Activated T-helper 1 cell treated with anti-CD3 and anti-CD28 coated beads, Interleukin-12 subunit alpha, Interleukin-12 subunit beta, Interleukin-2, Interleukin-4 antibody, amounts not matched to agents 30 ng/mL and 10 ng/mL and 1 ng/mL, durations not matched to agents 14 hours and 24 hours and 36 hours (primary cell): ENCODE measurements around the gene AREL1. TPM values are rescaled to one million over a fixed set of nuclear protein-coding genes. Genes with fewer than 3 reads are reported as not detected.
A peak's percentile ranks its signal among the peaks of the same experiment; 100 is the strongest.

ENCODE experiments used
- DNase-seq: peaks from one replicate; pipeline ENCODE4 v3.0.0; 2021; ENCODE audit warnings: low spot score
- H3K27ac Mint-ChIP-seq: one replicate; pipeline ENCODE4 v1.8.0; 2021; ENCODE audit warnings: mild to moderate bottlenecking, mixed read lengths
- H3K27me3 Mint-ChIP-seq: one replicate; pipeline ENCODE4 v1.8.0; 2022; ENCODE audit warnings: mild to moderate bottlenecking, moderate library complexity, mixed read lengths; ENCODE audit not compliant: insufficient read depth
- H3K36me3 Mint-ChIP-seq: one replicate; pipeline ENCODE4 v1.8.0; 2021; ENCODE audit warnings: low read depth, mixed read lengths
- H3K4me1 Mint-ChIP-seq: one replicate; pipeline ENCODE4 v1.8.0; 2021; ENCODE audit warnings: low read depth, mixed read lengths
- H3K4me3 Mint-ChIP-seq: one replicate; pipeline ENCODE4 v1.8.0; 2021; ENCODE audit warnings: mild to moderate bottlenecking, moderate library complexity, mixed read lengths
- H3K9me3 Mint-ChIP-seq: one replicate; pipeline ENCODE4 v1.8.0; 2021; ENCODE audit warnings: mixed read lengths
- intact Hi-C: fragments of 100-400 bp; cut with micrococcal nuclease; formaldehyde crosslinking; loops from one replicate; pipeline ENCODE4 v1.15.1; 2024
- total RNA-seq: library from RNA; stranded (reverse); gene quantifications from 2 replicates; pipeline ENCODE4 v1.2.3, GENCODE V29; 2022

AREL1 gene
- total RNA-seq, 1 donor from 2014 or later: 45.8 TPM

DNA sequence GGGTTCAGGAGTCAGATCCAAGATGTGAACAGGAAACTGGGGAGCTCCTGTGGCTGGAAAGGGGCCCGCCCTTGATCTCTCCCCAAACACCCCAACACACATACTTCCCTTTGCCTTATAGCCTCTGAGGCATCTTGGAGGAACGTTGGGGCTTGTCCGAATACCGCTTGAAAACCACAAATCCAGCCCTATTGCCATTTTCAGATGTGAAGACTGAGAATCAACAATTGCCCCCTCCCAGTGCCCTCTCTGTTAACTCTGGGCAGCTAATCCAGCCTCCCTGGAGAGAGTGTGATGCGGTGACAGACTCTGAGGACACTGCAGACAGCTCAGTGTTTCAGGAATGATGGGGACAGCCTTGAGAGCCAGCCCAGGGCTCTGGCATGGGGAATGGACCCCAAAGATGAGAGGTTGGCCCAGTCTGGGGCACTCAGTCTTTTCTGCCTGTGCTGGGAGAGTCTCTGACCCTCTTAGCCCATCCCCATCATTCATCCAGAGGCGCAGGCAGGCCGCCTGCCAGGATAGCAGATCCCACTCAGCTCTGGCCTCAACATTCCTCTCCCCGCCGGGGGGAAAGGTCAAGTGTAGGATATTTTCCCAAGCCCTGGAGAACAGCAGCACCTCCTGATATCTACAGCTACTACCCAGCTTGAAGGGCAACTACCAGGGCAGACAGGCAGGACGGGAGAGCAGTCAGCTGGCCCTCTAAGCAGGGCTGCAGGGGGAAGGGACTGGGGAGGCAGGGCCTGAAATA, 76.3 kb downstream of the AREL1 start:
- intact Hi-C loops: no loop called here
- Mint-ChIP-seq H3K27ac (no peak overlapping the region), H3K36me3 (no peaks in the 10 kb centered on the region), H3K27me3 (peaks cover 20% of the 10 kb centered on the region), H3K4me1 (no peaks in the 10 kb centered on the region), H3K4me3 (no peak overlapping the region), H3K9me3 (no peaks in the 10 kb centered on the region)
- no peak for DNase-seq

DNA sequence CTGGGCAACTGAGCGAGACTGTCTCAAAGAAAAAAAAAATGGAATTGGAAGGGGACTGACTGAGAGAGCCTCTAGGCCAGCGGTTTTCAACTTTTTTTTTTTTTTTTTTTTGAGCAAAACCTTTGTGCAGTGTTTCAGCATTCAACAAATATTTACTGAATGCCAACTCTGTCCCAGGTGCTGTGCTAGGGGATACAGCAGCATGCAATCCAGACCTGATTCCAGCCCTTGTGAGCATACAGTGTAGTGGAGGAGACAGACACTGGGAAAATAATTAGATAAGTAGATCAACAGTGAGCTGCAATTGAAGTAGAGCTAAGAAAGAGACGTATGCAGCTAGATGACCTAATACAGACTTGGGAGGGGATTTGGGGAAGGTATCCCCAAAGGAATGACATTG, 77.0 kb downstream of the AREL1 start:
- Mint-ChIP-seq H3K4me3 (no peak overlapping the region), H3K4me1 (no peaks in the 10 kb centered on the region), H3K36me3 (no peaks in the 10 kb centered on the region), H3K9me3 (no peaks in the 10 kb centered on the region), H3K27me3 (peaks cover 20% of the 10 kb centered on the region), H3K27ac (no peak overlapping the region)
- no peak for DNase-seq
- intact Hi-C loops: no loop called here

DNA sequence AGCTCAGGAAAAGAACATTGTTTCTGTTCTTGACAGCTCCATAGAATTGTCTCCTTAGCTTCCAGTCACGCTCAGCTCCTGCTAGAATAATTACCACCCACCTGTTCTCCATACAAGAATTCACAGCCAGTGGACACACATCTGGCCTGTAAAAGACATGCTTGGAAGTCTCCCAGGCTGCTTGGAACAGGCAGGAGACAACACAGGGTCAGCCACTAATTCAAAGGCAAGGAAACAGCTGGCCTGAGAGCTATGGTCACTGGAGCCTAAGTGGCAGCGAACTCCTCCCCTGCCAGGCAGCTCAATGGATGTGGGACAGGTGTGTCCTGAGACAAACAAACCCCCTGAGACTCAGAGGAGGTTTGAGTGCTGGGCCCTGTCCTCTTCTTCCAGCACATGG, 77.9 kb downstream of the AREL1 start:
- H3K4me3 Mint-ChIP-seq: no peak overlapping the region
- H3K36me3 Mint-ChIP-seq: no peaks in the 10 kb centered on the region
- no peaks in the 10 kb centered on the region for H3K4me1 Mint-ChIP-seq
- peaks cover 21% of the 10 kb centered on the region for H3K27me3 Mint-ChIP-seq
- intact Hi-C loops: no loop called here
- no peaks in the 10 kb centered on the region for H3K9me3 Mint-ChIP-seq
- DNase-seq: no peak
- H3K27ac Mint-ChIP-seq: no peak overlapping the region

DNA sequence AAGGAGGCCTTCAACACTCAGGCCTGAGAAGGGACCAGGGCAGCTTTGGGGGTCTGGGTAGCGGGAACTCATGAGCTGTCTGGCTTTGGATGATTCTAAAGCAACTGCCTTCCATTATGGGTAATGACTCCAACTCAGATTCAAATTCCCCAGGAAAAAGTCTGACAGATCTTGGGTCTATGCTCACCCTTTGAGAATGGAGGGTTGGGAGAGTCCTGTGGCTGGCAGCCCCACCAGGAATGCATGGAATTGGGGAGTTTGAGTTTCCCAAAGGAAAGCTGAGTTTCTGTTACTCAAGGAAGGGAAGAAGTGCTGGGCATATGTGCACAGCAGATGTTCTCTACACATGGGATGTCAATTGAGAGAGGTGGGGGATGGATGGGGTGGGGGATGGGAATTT, 78.4 kb downstream of the AREL1 start:
- DNase-seq: no peak
- Mint-ChIP-seq H3K27me3 (peaks cover 25% of the 10 kb centered on the region), H3K36me3 (no peaks in the 10 kb centered on the region), H3K9me3 (no peaks in the 10 kb centered on the region), H3K4me3 (no peak overlapping the region), H3K4me1 (no peaks in the 10 kb centered on the region), H3K27ac (no peak overlapping the region)
- intact Hi-C loops: no loop called here

DNA sequence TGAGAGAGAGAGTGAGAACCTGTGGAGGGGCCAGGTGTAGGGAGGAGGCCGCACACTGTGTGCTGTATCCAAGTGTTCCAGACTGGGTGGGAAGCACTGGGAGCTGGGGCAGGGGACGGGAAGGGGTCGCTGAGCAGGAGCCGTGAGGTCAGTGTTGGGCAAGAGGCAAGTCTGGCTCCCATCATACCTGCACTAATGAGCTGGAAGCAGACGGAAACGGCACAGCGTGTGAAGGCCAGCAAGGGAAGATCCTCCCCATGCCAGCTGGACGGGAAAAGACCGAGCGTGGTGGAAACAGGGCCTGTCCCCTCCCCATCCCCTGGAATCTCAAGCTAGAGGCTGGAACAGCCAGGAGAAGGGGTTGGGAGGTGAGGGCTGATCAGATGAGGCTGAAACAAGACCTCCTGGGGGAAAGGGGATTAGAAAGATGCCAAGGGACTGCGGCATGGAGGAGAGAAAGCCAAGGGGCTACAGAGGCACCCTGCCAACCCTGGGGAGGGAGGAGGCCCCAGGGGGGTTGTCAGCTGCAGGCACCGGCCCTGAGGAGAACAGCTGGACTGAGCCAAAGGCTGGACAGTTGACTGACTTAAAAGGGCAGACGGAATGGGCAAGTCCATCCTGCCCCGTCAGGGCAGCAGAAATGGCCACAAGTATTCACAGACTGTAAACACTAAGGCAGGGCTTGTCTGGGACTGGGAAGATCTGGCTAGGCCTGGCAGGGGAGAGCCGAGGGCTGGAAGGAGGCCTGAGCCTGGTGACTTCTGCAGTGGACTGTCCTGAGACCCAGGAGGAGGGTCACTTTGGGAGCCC, 81.8 kb downstream of the AREL1 start:
- Mint-ChIP-seq H3K4me1 (no peaks in the 10 kb centered on the region), H3K9me3 (no peaks in the 10 kb centered on the region), H3K27me3 (peaks cover 28% of the 10 kb centered on the region), H3K4me3 (no peak overlapping the region), H3K36me3 (no peaks in the 10 kb centered on the region), H3K27ac (no peak overlapping the region)
- intact Hi-C loops: no loop called here
- DNase-seq: no peak

DNA sequence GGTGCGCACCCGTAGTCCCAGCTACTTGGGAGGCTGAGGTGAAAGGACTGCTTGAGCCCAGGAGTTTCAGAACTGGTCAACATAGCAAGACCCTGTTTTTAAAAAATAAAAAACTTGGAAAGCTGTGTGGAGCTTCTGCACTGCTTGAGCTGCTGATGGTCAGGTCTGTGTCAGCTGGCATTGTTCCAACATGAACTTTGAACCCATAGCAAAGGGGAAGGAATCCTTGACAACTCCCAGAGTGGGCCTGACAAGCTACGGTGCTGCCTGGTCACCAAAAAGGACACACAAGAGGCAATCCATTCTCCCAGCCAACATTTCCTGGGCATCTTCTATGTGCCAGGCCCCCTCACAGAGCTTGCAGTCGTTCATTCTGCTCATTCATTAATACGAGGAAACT, 84.5 kb downstream of the AREL1 start:
- intact Hi-C loops: no loop called here
- Mint-ChIP-seq H3K4me1 (no peaks in the 10 kb centered on the region), H3K27me3 (peaks cover 30% of the 10 kb centered on the region)

DNA sequence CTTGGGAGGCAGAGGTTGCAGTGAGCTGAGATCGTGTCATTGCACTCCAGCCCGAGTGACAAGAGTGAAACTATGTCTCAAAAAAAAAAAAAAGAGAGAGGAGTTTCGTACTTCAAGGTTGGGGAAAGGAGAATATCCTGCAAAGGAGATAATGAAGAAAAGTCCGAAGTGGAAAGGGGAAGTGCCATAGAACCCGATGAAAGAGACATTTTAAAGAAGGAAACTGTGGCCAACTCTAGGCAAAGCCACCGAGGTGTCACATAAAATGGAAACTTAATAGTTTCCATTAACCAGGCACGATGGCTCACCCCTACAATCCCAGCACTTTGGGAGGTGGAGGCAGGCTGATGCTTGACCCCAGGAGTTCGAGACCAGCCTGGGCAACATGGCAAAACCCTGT, 85.8 kb downstream of the AREL1 start:
- no peaks in the 10 kb centered on the region for H3K4me1 Mint-ChIP-seq

More for the DNA sequence above, 84.5 kb downstream of the AREL1 start:
- Mint-ChIP-seq H3K27ac (no peak overlapping the region), H3K36me3 (no peaks in the 10 kb centered on the region), H3K9me3 (no peaks in the 10 kb centered on the region), H3K4me3 (no peak overlapping the region)
- no peak for DNase-seq

DNA sequence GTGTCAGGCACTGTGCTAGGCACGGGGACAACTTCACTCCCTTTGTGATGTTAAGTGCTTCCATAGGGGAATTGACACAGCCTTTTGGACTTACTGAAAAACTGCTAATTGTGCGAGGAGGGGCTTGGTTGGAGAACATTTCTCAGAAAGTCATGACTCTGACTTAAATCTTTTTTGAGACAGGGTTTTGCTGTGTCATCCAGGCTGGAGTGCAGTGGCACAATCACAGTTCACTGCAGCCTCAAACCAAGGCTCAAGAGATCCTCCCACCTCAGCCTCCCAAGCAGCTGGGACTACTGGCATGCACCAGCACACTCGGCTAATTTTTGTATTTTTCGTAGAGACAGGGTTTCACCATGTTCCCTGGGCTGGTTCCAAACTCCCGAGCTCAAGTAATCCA, 90.6 kb downstream of the AREL1 start:
- Mint-ChIP-seq H3K4me3 (no peak overlapping the region), H3K9me3 (no peaks in the 10 kb centered on the region), H3K36me3 (peaks cover 2% of the 10 kb centered on the region), H3K27ac (no peak overlapping the region), H3K4me1 (peaks cover 42% of the 10 kb centered on the region), H3K27me3 (peaks cover 21% of the 10 kb centered on the region)
- DNase-seq: no peak
- intact Hi-C loops: no loop called here

More for the DNA sequence above, 85.8 kb downstream of the AREL1 start:
- Mint-ChIP-seq H3K27me3 (peaks cover 31% of the 10 kb centered on the region), H3K27ac (no peak overlapping the region), H3K36me3 (no peaks in the 10 kb centered on the region), H3K9me3 (no peaks in the 10 kb centered on the region), H3K4me3 (no peak overlapping the region)
- intact Hi-C loops: no loop called here
- DNase-seq: no peak

DNA sequence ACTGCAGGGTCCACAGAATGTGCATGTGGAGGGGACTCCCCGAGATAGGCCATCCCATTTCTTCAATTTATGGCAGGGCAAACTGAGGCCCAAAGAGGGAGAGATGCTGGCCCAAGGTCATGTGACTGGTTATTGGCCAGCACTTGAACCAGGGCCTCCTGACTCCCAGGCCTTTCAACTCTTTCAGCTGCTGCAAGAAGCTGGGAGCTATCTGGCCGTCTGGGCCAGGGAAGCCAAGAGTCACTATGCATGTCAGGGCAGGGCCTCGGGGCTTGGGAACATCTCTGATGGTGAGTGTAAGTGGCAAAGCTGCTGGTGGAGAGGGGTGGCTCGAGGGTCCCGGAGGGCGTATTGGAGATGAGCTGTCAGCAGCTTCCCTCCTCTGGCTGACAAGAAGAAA, 91.3 kb downstream of the AREL1 start:
- intact Hi-C loops: no loop called here
- H3K4me1 Mint-ChIP-seq: peaks cover 44% of the 10 kb centered on the region
- H3K4me3 Mint-ChIP-seq: no peak overlapping the region
- H3K9me3 Mint-ChIP-seq: no peaks in the 10 kb centered on the region
- peaks cover 21% of the 10 kb centered on the region for H3K27me3 Mint-ChIP-seq
- H3K27ac Mint-ChIP-seq: no peak overlapping the region
- peaks cover 2% of the 10 kb centered on the region for H3K36me3 Mint-ChIP-seq
- no peak for DNase-seq

DNA sequence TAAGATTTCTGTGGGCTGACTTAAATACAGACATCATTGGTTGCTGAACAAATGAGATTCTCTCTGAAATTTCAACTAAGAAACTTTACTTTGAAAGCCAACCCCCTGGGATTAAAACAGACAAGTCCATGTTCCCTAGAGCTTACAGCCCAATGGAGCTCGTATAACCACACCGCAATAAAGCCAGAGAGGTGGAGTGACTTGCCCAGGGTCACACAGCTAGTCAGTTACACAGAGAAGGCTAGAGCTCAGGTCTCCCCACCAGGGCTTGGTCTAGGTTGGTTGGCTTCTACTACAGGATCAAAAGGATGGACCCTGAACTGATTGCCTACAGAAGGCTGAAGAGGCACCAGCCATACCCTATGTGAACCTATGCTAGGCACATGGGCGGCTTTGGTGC, 92.0 kb downstream of the AREL1 start:
- Mint-ChIP-seq H3K9me3 (no peaks in the 10 kb centered on the region), H3K27me3 (peaks cover 24% of the 10 kb centered on the region), H3K4me1 (peaks cover 51% of the 10 kb centered on the region), H3K4me3 (no peak overlapping the region), H3K27ac (no peak overlapping the region), H3K36me3 (peaks cover 2% of the 10 kb centered on the region)
- DNase-seq: no peak
- intact Hi-C loops: no loop called here

DNA sequence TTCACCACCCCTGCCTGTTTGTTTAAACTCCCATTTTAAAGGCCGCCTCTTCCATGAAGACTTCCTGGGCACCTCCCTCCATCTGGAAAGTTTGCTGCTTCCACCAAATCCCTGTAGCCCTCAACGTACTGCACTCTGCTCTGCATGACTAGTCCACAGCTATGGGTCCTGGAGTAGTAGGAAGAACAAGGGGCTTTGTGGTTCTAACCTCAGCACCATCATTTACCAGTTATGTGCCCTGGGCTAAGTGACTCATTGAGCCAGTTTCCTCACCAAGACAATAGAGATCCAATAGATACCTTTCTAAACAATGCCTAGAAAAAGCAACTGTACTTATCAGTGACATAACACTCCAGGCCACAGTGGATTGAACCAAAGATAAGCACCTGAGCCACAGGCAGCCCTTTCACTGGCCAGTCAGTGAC, 92.4 kb downstream of the AREL1 start:
- Mint-ChIP-seq H3K4me3 (peak overlapping the region; percentile 40), H3K36me3 (peaks cover 2% of the 10 kb centered on the region), H3K4me1 (peaks cover 55% of the 10 kb centered on the region), H3K9me3 (no peaks in the 10 kb centered on the region), H3K27me3 (peaks cover 24% of the 10 kb centered on the region), H3K27ac (peak overlapping the region; percentile 69)
- no peak for DNase-seq
- intact Hi-C loops: no loop called here

DNA sequence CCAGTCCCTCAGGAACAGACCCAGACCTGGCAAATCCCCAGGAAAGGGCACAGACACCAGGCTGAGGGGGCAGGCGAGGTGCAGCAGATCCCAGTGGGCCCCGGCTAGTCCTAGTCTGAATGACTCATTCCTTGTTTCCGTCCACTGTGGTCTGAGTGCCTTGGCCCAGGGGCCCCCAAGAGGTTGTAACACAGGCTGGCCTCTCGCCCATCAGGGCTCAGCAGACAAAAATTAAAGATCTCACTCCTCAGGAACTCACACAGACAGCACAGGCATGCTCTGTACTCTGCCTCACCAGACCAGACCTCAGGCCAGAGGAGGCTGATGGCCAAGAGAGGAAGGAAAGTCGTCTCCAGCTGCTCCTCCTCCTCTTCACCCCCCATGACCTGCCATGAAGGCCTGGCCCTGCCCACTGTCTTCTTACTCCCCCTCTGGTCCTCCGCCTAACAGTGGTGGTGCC, 93.2 kb downstream of the AREL1 start:
- Mint-ChIP-seq H3K4me1 (peaks cover 63% of the 10 kb centered on the region), H3K27ac (peak overlapping the region; percentile 69), H3K27me3 (peaks cover 27% of the 10 kb centered on the region), H3K9me3 (no peaks in the 10 kb centered on the region), H3K36me3 (peaks cover 2% of the 10 kb centered on the region), H3K4me3 (peak overlapping the region; percentile 40)
- DNase-seq: no peak
- intact Hi-C loops: loop anchor here (2.0 kb wide), 4 partner anchors 39 to 221 kb away; partner anchors contain the start of gene YLPM1
